Esophagus squamous epithelium (tissue), 5 donors: ENCODE results near the gene KCNH3. TPM values are rescaled to one million over a fixed set of nuclear protein-coding genes. Genes with fewer than 3 reads are reported as not detected.

Experiments
- DNase-seq: peaks from one replicate; lab custom pipeline; 2025; lab: John Stamatoyannopoulos, UW
- H3K27ac ChIP-seq, 4 donors: fragments of 200-600 bp; sonication (generic); one replicate each; pipeline ENCODE4 v1.5.1; 2016 to 2019; ENCODE audit warnings: mild to moderate bottlenecking in 1 of 4
- H3K27me3 ChIP-seq, 4 donors: fragments of 200-600 bp; sonication (generic); 1 replicate in 3 of 4; 2 replicates in 1 of 4; pipeline versions ENCODE4 v1.5.1 to v1.6.0; 2017 to 2021; ENCODE audit warnings: antibody characterized with exemption in 1 of 4
- H3K36me3 ChIP-seq, 3 donors: fragments of 200-600 bp; sonication (generic); one replicate each; pipeline ENCODE4 v1.5.1; 2016 to 2019
- H3K4me1 ChIP-seq, 3 donors: fragments of 200-600 bp; sonication (generic); one replicate each; pipeline ENCODE4 v1.5.1; 2017 to 2019
- H3K4me3 ChIP-seq, 4 donors: fragments of 200-600 bp; sonication (generic); 1 replicate in 3 of 4; 2 replicates in 1 of 4; pipeline ENCODE4 v1.5.1; 2016 to 2019; ENCODE audit warnings: mild to moderate bottlenecking in 2 of 4, moderate library complexity in 1 of 4
- H3K9me3 ChIP-seq, 3 donors: fragments of 200-600 bp; sonication (generic); one replicate each; pipeline ENCODE4 v1.5.1; 2016 to 2019
- CTCF ChIP-seq, 6 experiments: fragments of 450-650 bp in 4 of 6; fragments of 200-600 bp in 2 of 6; sonication (generic) in 2 of 6; IDR thresholded peaks; one replicate each; pipeline ENCODE4 v1.5.1; 2016 to 2019; ENCODE audit warnings: antibody characterized with exemption in 6 of 6, mild to moderate bottlenecking in 4 of 6, moderate library complexity in 4 of 6
- POLR2A ChIP-seq, 4 donors: fragments of 450-650 bp; IDR thresholded peaks; one replicate each; pipeline ENCODE4 v1.6.1; 2017; ENCODE audit warnings: antibody characterized with exemption in 4 of 4, mild to moderate bottlenecking in 4 of 4, moderate library complexity in 3 of 4
- WGBS, 2 donors: methylation state at CpG; one replicate each; pipeline ENCODE4 v1.1.5; 2018; 5-methylcytosine and 5-hydroxymethylcytosine counted together
- intact Hi-C: fragments of 100-400 bp; cut with DNase I; formaldehyde crosslinking; loops from one replicate; pipeline ENCODE4 v1.15.0; 2022
- total RNA-seq, 4 donors: library from RNA; depleted of rRNA; stranded (reverse); fragments of >200 nt; gene quantifications; one replicate each; pipeline ENCODE4 v1.1.0, GENCODE V29; 2016
- donor health status: DM: yes; HTN: yes; CAD: no.

The KCNH3 gene
- total RNA-seq, 4 donors from 2014 or later, result 0.38 TPM; not detected in 3

GRCh38 chr12:49518914-49519573, 19.8 kb upstream of the KCNH3 start:
- TF ChIP-seq POLR2A (IDR thresholded peaks at IDR 0.05), result no peak
- TF ChIP-seq CTCF (IDR thresholded peaks at IDR 0.05), result no peak
- no peak overlapping the region for H3K4me3 ChIP-seq
- no peaks in the 10 kb centered on the region for H3K27me3 ChIP-seq
- H3K9me3 ChIP-seq, result no peaks in the 10 kb centered on the region
- no peak for DNase-seq
- intact Hi-C loops, result no loop called here
- 53 to 72% methylated on average over 2 of the region's 2 CpGs for WGBS, 2 donors
- H3K27ac ChIP-seq, result no peak overlapping the region
- H3K36me3 ChIP-seq, result peaks cover 0 to 27% (median 0%) of the 10 kb centered on the region in 3 donors
- H3K4me1 ChIP-seq, result no peaks in the 10 kb centered on the region

- Histone ChIP-seq H3K4me3 (no peak overlapping the region), H3K36me3 (peaks cover 0 to 31% (median 0%) of the 10 kb centered on the region in 3 donors), H3K4me1 (peaks cover 0 to 2% (median 0%) of the 10 kb centered on the region in 3 donors), H3K27ac (no peak overlapping the region), H3K27me3 (no peaks in the 10 kb centered on the region), H3K9me3 (no peaks in the 10 kb centered on the region)
- DNase-seq, result no peak
- intact Hi-C loops, result no loop called here
- TF ChIP-seq POLR2A (IDR thresholded peaks at IDR 0.05), result no peak
- no peak for TF ChIP-seq CTCF (IDR thresholded peaks at IDR 0.05)
- 95 to 100% methylated on average over 5 of the region's 5 CpGs for WGBS, 2 donors
Measured at GRCh38 chr12:49519574-49519936, 19.3 kb upstream of the KCNH3 start.

- no peaks in the 10 kb centered on the region for H3K27me3 ChIP-seq
- TF ChIP-seq POLR2A (IDR thresholded peaks at IDR 0.05) (no peak), CTCF (IDR thresholded peaks at IDR 0.05) (no peak)
- no peak for DNase-seq
- no peaks in the 10 kb centered on the region for H3K9me3 ChIP-seq
- 90 to 94% methylated on average over 4 of the region's 4 CpGs for WGBS, 2 donors
- no peak overlapping the region for H3K4me3 ChIP-seq
- intact Hi-C loops, result no loop called here
- no peak overlapping the region for H3K27ac ChIP-seq
- H3K4me1 ChIP-seq, result peaks cover 0 to 6% (median 0%) of the 10 kb centered on the region in 3 donors
- peaks cover 0 to 49% (median 9%) of the 10 kb centered on the region in 3 donors for H3K36me3 ChIP-seq
Measured at GRCh38 chr12:49521389-49521788, 17.4 kb upstream of the KCNH3 start.

GRCh38 chr12:49524660-49525324, 14.0 kb upstream of the KCNH3 start:
- TF ChIP-seq CTCF (IDR thresholded peaks at IDR 0.05) (no peak), POLR2A (IDR thresholded peaks at IDR 0.05) (no peak)
- WGBS, 2 donors, result 63 to 85% methylated on average over 5 to 6 of the region's 6 CpGs
- intact Hi-C loops, result no loop called here
- Histone ChIP-seq H3K27ac (no peak overlapping the region), H3K9me3 (no peaks in the 10 kb centered on the region), H3K4me3 (no peak overlapping the region), H3K36me3 (peaks cover 0 to 49% (median 11%) of the 10 kb centered on the region in 3 donors), H3K27me3 (no peaks in the 10 kb centered on the region), H3K4me1 (peaks cover 0 to 12% (median 0%) of the 10 kb centered on the region in 3 donors)
- no peak for DNase-seq

GRCh38 chr12:49525942-49526341, 12.9 kb upstream of the KCNH3 start:
- DNase-seq, result no peak
- Histone ChIP-seq H3K4me3 (no peak overlapping the region), H3K4me1 (peaks cover 0 to 12% (median 0%) of the 10 kb centered on the region in 3 donors), H3K36me3 (peaks cover 0 to 44% (median 11%) of the 10 kb centered on the region in 3 donors), H3K9me3 (no peaks in the 10 kb centered on the region), H3K27ac (no peak overlapping the region), H3K27me3 (no peaks in the 10 kb centered on the region)
- WGBS, 2 donors, result 90 to 99% methylated on average over 5 to 7 of the region's 7 CpGs
- TF ChIP-seq POLR2A (IDR thresholded peaks at IDR 0.05) (no peak), CTCF (IDR thresholded peaks at IDR 0.05) (no peak)
- intact Hi-C loops, result no loop called here
